Pericardium fibroblast (primary cell): ENCODE data around the gene PLA2G1B. TPM values are rescaled to one million over a fixed set of nuclear protein-coding genes. Genes with fewer than 3 reads are reported as not detected.

Experiments
- total RNA-seq: library from RNA; depleted of rRNA; stranded (reverse); fragments of >200 nt; gene quantifications from 2 replicates; pipeline ENCODE4 v1.2.3, GENCODE V29; 2015

PLA2G1B gene
- not detected in 2 replicates for total RNA-seq

GRCh38 chr12:120327593-120327992, at the start of gene PLA2G1B:
TSS of gene PLA2G1B (minus strand) at chr12:120327779. CDS start at chr12:120327753, 26 bp downstream.

DNA sequence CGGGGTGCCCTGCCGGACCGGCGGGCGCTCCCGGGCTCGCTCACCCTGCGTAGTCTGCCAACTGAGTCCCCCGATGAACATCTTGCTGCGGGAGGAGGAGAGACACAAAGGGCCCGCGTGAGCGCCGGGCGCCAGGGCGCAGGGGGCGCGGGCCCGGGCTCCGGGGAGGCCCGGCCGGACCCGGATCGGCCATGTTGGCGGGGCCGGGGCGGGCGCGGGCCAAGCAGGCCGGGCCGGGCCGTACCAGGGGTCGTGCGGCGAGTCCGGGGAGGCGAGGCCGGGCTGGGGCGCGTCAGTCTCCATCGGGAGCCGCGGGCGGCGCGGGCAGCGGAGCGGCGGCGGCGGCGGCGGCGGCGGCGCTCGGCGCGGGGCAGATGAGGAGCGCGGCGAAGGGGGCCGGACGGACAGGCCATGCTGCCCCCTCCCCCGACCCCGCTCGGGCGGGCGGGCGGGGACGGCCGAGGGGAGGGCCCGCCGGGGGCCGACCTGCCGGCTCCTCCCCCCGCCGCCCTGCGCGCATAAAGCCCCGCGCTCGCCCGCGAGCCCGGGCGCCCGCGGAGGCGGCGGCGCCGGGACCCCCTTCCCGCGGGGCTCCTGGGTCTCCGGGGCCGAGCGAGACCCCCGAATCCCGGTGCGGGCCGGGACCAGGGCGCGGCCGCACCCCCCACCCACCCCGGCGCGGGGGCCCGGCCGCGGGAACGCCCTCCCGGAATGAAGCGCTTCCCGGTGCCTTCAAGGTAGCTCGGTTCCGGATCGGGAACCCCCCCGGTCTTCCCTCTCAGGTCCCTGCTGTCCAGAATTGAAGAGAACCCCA, 41.4 kb upstream of the PLA2G1B start, which contains the start of gene MSI1:
MSI1 (minus strand) TSS at position 376 of the 814 bp plus-strand sequence; CDS start at position 303, 73 bp downstream.

GRCh38 chr12:120301962-120302815, 25.4 kb downstream of the PLA2G1B start, which contains the start of gene SIRT4:
TSS of gene SIRT4 (plus strand) at chr12:120302321. CDS start at chr12:120303562, 1,241 bp downstream.

GRCh38 chr12:120292661-120293531, 34.7 kb downstream of the PLA2G1B start, which contains the start of gene RNU4-1:
TSS of gene RNU4-1 (minus strand) at chr12:120293237.

Other genes starting within 250 kb of the PLA2G1B start
- gene RAB35, start 211.0 kb downstream of the PLA2G1B start, total RNA-seq = 25.4 and 28.8 TPM in 2 replicates
- 42.9 and 49.6 TPM in 2 replicates for gene GCN1, start 133.1 kb downstream of the PLA2G1B start, total RNA-seq
- 6,880 and 9,847 TPM in 2 replicates for gene RPLP0, start 126.7 kb downstream of the PLA2G1B start, total RNA-seq
- 85.3 and 113 TPM in 2 replicates for gene PXN, start 62.0 kb downstream of the PLA2G1B start, total RNA-seq
- under 0.01 TPM in 2 replicates for gene RNU4-2, start 35.9 kb downstream of the PLA2G1B start, total RNA-seq
- under 0.01 TPM in 2 replicates for gene RNU4-1, start 34.5 kb downstream of the PLA2G1B start, total RNA-seq
- 0.35 and 2.0 TPM in 2 replicates for gene SIRT4, start 25.5 kb downstream of the PLA2G1B start, total RNA-seq
- gene MSI1, start 41.4 kb upstream of the PLA2G1B start, total RNA-seq = not detected in 2 replicates
- 360 and 401 TPM in 2 replicates for gene COX6A1, start 110.3 kb upstream of the PLA2G1B start, total RNA-seq
- 36.3 and 41.5 TPM in 2 replicates for gene TRIAP1, start 118.6 kb upstream of the PLA2G1B start, total RNA-seq
- 16.3 and 19.2 TPM in 2 replicates for gene GATC, start 118.7 kb upstream of the PLA2G1B start, total RNA-seq
- 56.5 and 77.6 TPM in 2 replicates for gene SRSF9, start 142.0 kb upstream of the PLA2G1B start, total RNA-seq
- 221 and 450 TPM in 2 replicates for gene DYNLL1, start 168.3 kb upstream of the PLA2G1B start, total RNA-seq
- 24.6 and 27.4 TPM in 2 replicates for gene COQ5, start 201.4 kb upstream of the PLA2G1B start, total RNA-seq
- gene RNF10, start 206.6 kb upstream of the PLA2G1B start, total RNA-seq = 115 and 123 TPM in 2 replicates